PC-3 (cell line): Measurements from ENCODE around the gene USH1G.

Source experiments
- EZH2 ChIP-seq: fragments of 300-600 bp; sonication (generic); IDR thresholded peaks from one replicate; pipeline ENCODE4 v1.6.1; 2017; ENCODE audit warnings: antibody characterized with exemption, mild to moderate bottlenecking, low read length; ENCODE audit not compliant: unreplicated experiment
- TF ChIP-seq, protein P1 (sequence below): fragments of 300-600 bp; sonication (generic); conservative IDR thresholded peaks from 2 replicates; pipeline ENCODE4 v1.5.1; 2017; ENCODE audit warnings: antibody characterized with exemption, low read depth, mild to moderate bottlenecking, low read length

DNA sequence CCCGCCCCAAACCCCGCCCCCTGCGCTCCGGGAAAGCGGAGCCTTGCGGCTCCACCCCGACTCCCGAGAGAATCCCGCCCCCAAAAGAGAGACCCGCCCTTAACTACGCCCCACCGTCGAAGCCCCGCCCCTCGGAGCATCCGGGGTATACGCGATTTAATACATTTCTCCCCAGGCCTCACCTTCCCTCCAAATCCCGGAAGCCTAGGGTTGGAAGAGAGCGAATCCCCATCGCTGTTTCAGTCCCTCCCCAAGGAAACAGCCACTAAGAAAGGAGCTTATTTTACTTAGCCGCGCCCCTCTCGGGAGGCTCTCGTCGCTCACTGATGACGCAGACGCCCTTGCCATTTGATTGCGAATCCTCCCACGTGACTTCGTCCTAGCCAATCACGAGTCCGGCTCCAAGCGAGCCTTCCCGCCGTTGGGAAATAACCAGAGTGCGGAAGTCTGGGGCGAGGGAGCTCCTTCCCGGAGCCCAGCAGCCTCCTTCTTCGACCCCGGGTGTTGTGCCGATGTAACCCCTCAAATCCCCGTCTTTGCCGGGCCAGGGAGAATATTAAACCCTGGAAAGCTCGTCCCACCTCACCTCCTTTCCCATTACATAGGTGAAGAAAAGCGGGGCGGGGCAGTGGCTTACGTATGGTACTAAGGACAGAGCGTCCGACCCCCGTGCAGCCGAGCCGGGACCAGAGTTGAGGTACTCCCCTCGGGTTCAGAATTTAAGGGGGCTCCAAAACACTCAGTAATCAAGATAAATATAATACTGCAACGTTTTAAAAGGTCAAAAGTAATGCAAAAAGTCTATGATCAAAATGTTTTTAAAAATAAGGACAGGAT lies 49.8 kb downstream of the USH1G start:
- TF ChIP-seq, protein P1, sequence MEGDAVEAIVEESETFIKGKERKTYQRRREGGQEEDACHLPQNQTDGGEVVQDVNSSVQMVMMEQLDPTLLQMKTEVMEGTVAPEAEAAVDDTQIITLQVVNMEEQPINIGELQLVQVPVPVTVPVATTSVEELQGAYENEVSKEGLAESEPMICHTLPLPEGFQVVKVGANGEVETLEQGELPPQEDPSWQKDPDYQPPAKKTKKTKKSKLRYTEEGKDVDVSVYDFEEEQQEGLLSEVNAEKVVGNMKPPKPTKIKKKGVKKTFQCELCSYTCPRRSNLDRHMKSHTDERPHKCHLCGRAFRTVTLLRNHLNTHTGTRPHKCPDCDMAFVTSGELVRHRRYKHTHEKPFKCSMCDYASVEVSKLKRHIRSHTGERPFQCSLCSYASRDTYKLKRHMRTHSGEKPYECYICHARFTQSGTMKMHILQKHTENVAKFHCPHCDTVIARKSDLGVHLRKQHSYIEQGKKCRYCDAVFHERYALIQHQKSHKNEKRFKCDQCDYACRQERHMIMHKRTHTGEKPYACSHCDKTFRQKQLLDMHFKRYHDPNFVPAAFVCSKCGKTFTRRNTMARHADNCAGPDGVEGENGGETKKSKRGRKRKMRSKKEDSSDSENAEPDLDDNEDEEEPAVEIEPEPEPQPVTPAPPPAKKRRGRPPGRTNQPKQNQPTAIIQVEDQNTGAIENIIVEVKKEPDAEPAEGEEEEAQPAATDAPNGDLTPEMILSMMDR: no peak
- TF ChIP-seq EZH2: no peak
